GM18520 (cell line): Measurements from ENCODE around the gene RANBP3.
"Not testable (repeated sequence)": the region's sequence is repeated elsewhere in the genome, so short reads cannot be mapped to it uniquely, and the experiment has no call there.

Experiments
- ATAC-seq: cut with Tn5 transposase; IDR thresholded peaks from one replicate; pipeline ENCODE4 v1.9.1; 2021; ENCODE audit not compliant: unreplicated experiment

The RANBP3 gene

GRCh38 chr19:5977785-5978605, at the start of gene RANBP3:
TSS of gene RANBP3 (minus strand) at chr19:5978140. CDS start at chr19:5978082, 58 bp downstream.
- ATAC-seq: peak; percentile 83

GRCh38 chr19:6026390-6027227, 48.7 kb upstream of the RANBP3 start:
- ATAC-seq: no peak

GRCh38 chr19:6024756-6025155, 46.8 kb upstream of the RANBP3 start:
- not testable (repeated sequence) for ATAC-seq

GRCh38 chr19:6023936-6024335, 46.0 kb upstream of the RANBP3 start:
- no peak for ATAC-seq

- no peak for ATAC-seq
Observed at GRCh38 chr19:6023085-6023682, 45.2 kb upstream of the RANBP3 start.

- no peak for ATAC-seq
Observed at GRCh38 chr19:6022570-6023064, 44.7 kb upstream of the RANBP3 start.

GRCh38 chr19:6021878-6022569, 44.1 kb upstream of the RANBP3 start:
- no peak for ATAC-seq

GRCh38 chr19:6020972-6021805, 43.2 kb upstream of the RANBP3 start:
- ATAC-seq: no peak

GRCh38 chr19:6020166-6020882, 42.4 kb upstream of the RANBP3 start:
- ATAC-seq: no peak

- ATAC-seq: no peak
Observed at GRCh38 chr19:6018786-6019185, 40.8 kb upstream of the RANBP3 start.

GRCh38 chr19:6017576-6017975, 39.6 kb upstream of the RANBP3 start:
- ATAC-seq: no peak

GRCh38 chr19:6015841-6016545, 38.1 kb upstream of the RANBP3 start:
- ATAC-seq: no peak

GRCh38 chr19:6014551-6015135, 36.7 kb upstream of the RANBP3 start:
- ATAC-seq: no peak

- no peak for ATAC-seq
Observed at GRCh38 chr19:6012426-6013170, 34.7 kb upstream of the RANBP3 start.

GRCh38 chr19:6011794-6012193, 33.9 kb upstream of the RANBP3 start:
- ATAC-seq: no peak

GRCh38 chr19:6011206-6011605, 33.3 kb upstream of the RANBP3 start:
- no peak for ATAC-seq

GRCh38 chr19:6010107-6010506, 32.2 kb upstream of the RANBP3 start:
- no peak for ATAC-seq

GRCh38 chr19:6007866-6008265, 29.9 kb upstream of the RANBP3 start:
- ATAC-seq: no peak
